ENCODE data around the gene NAP1L1.

NAP1L1 gene

DNA sequence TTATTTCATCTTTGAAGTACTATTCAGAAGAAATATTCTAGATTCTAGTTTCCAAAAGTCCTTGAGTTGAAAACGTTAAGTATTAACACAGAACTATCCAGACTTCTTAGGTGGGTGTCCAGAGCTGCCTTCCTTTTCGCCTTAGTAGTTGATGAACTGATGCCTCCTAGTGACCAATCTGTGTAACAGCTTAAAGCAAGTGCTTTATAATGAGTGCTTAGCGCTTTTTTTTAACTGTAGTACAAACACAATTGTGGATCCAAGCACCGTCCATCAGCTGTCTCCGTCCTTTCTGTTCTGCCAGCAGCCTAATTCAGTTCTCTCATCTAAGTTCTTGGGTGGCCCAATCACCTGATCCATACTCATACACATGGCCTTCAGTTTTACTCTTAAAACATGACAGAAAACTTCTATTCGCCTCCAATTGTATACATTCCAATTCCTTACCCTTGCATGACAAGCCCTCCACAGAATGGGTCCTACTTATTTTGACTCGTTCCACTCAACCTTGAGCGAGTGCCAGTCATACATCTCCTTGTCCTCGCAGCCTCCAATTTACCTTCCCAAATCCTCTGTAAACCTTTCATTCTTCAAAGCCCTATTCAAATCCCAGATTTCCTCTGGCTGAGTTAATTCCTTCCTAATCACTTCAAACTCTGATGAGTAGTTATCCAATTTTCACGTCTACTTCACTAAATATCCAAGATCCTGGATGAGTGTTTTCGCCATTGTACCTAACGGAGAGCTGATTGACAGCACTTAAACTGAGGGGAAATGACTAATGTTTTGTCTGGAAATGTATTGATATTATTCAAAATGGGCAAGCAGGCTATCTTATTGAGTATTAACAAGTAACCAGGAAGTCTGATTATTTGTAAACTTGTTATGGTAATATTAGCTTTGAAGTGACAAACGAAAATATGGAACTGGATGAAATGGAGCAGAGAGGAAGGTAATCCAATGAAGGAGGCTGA, 47.1 kb downstream of the NAP1L1 start:
- peak; percentile 86 for DNase-seq (ENCODE audit: low spot score)

DNA sequence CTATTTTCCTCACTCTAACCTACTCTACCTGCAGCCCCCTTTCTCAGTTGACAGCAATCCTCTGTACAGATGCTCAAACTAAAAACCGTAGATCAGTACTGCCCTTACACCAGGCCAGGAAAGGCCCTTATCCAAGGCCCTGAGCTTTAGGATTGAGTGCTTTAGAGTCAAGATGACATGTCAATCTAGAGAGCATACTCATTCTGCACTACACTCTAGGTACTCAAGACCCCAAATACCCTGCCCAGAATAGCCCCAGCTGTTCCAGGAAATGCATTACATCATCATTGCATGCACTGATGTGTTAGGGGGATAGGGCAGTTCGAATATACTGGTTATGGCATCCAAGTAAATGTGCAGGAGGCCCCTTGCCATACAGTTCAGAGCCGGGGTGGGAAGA, 49.4 kb downstream of the NAP1L1 start:
- no peak for DNase-seq (ENCODE audit: low spot score)

DNA sequence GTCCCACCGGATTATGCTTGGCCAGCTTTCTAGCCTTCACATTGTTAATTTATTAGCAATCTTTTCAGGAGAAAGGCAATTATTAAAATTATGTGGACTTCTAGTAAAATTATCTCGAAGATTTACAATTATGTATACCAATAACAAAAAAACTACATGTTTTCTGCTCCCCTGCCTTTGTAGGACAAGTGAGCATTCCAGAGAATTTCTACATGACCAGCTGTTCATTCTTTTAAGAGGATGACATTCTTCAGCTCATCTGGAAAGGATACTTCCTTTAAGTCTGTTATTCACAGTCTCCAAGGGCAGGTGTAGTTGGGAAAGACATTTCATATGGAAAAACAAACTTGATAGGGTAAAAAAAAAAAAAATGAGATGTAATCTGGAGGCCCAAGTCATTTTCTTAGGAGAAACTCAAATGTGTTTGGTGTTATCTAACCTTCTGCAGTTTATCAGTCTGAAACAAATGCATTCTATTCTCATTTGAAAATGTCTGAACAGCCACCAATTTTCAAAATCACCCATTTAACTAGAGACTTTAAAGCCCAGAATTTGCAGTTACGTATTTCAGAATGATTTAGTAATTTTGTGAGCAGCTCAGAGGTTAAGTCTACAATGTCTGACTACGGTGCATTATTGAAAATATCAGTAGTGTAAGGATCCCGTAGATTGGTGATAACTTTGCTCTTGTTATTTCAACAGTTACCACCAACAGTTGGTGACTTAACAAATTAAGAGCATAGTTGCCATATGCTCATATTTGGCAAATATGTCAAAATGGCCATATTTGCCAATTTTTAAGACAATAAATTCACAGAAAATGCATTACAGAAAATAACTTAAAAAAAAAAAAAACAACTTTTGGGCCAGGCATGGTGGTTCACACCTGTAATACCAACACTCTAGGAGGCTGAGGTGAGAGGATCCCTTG, 51.1 kb downstream of the NAP1L1 start:
- DNase-seq (ENCODE audit: low spot score) = no peak

DNA sequence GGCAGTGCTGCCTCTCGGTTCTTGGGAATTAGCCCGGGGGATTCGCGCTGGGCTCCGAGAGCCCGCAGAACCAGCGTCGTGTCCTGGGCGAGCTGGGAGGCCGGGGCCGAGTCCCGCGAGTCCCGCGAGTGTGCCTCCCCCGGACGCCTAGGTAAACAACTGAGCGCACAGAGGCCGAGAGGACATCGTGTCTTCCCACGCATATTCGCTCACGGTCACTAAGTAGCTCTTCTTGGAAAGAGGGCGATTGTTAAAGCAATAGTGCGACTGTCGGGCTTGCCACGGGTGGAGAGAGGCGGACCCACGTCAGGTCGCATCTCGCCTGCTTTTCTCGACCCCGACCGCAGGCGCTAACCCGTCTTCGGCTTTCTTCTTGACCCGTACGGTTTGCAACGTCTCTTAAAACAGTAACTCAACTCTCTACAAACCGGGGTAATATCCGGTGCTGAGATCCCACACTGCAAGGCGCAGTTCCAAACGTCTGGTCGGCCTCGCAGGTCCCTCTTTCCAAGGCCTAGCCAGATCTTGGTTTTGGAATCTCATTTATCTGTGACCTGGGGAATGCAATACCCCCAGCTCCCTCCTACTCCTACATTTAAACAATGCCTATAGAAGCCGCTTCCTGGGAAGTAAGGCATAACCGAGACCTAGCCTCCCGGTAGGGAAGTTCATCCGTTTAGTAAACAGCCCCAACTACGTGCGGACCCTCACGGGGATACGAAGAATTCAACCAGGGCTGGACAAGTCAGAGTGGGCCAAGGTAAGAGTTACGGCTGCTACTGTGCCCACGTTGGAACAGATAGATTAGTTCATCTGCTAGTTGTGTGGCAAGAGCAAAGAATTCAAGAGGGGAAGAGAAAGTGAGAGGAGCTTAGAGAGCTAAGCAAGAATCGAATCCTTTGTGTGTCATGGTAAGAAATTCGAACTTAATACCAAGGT, 52.2 kb downstream of the NAP1L1 start:
- peak; percentile 51 for DNase-seq (ENCODE audit: low spot score)

GRCh38 chr12:76031414-76032042, 53.0 kb downstream of the NAP1L1 start, which contains the start of gene PHLDA1:
PHLDA1 (minus strand) TSS chr12:76031776.
- peak; percentile 91 for DNase-seq (ENCODE audit: low spot score)

DNA sequence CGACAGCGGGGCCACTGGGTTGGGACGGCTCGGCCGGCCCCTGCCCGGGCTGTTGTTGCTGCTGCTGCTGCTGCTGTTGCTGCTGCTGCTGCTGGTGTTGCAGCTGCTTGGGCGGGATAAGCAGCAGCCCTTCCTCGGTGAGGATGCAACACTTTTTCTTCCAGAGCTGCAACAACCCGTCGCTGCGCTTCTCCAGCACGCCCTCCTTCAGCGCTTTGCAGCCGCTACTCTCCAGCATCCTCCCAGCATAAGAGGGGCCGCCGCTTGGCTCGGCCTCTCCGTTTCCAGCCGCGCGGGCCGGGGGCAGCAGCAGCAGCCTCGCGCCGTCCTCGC, 53.4 kb downstream of the NAP1L1 start:
- DNase-seq (ENCODE audit: low spot score) = no peak

GRCh38 chr12:76030341-76031080, 54.0 kb downstream of the NAP1L1 start:
- DNase-seq (ENCODE audit: low spot score) = no peak

GRCh38 chr12:76029982-76030340, 54.5 kb downstream of the NAP1L1 start:
- no peak for DNase-seq (ENCODE audit: low spot score)

GRCh38 chr12:76028571-76029277, 55.8 kb downstream of the NAP1L1 start:
- peak; percentile 42 for DNase-seq (ENCODE audit: low spot score)

GRCh38 chr12:76026643-76027063, 57.8 kb downstream of the NAP1L1 start:
- no peak for DNase-seq (ENCODE audit: low spot score)

DNA sequence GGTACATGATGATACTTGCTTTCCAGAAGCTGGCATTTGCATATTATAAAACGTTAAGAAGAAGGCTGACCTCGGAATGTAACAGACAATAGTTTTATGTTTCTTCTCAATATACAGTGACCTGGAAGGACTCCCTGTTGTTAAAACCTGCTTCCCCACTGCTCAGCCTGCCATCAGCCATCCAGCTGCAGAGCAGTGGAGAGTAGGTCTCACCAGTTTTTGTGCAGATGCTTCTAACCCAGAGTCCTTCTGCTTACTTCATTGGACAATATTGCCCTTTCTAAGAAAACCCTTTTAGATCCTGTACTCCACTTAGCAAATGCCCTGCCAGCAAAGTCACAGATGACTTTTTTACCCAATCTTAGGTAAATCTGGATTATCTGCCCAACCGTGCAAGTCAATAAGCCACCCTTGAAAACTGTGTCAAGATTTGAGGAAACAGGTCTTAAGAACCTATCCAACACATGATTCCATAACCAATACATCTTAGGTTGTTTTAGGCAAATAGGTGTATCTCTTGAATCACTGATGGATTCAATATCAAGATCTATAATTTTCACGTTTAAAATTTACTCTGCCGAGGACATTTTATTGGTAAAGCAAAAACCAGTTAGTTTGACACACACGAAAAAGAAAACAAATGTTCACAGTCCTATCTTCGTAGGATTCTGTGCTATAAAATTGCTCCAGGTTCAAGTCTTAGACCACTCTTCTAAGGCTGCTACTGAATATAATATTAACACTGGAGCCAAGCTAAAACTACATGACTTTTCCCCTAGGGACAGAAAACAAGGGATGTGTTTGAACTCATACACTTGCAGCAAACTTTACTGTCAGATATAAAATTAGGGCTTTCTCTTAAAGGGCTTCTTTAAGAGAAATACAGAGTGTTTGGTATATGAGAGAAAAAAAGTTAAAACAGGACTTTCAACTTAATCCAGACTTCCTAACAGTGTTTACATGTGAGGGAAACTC, 58.6 kb downstream of the NAP1L1 start:
- DNase-seq (ENCODE audit: low spot score) = no peak

- no peak for DNase-seq (ENCODE audit: low spot score)
Measured at GRCh38 chr12:76024942-76025600, 59.4 kb downstream of the NAP1L1 start.

DNA sequence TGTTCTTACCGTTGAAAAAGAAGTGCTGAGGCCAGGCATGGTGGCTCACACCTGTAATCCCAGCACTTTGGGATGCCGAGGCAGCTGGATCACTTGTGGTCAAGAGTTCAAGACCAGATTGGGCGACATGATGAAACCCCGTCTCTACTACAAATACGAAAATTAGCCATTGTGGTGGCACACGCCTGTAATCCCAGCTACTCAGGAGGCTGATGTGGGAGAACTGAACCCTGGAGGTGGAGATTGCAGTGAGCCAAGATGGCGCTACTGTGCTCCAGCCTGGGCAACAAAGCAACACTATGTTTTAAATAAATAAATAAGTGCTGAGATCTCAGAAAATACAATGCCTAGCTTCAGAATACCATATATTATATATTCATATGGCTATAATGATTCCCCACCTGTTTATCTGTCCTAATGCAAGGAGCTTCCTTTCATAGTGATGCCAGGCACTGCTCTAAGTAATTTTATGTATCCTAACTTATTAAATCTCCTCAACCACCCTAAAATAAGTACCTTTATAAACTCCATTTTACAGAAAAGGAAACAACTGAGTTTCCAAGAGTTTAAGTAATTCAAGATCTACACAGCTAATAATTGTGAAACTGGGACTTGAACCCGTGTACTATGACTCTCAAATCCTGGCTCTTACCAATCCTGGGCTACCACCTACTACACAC, 60.2 kb downstream of the NAP1L1 start:
- no peak for DNase-seq (ENCODE audit: low spot score)

- DNase-seq (ENCODE audit: low spot score) = no peak
Measured at GRCh38 chr12:76023069-76023690, 61.3 kb downstream of the NAP1L1 start.

DNA sequence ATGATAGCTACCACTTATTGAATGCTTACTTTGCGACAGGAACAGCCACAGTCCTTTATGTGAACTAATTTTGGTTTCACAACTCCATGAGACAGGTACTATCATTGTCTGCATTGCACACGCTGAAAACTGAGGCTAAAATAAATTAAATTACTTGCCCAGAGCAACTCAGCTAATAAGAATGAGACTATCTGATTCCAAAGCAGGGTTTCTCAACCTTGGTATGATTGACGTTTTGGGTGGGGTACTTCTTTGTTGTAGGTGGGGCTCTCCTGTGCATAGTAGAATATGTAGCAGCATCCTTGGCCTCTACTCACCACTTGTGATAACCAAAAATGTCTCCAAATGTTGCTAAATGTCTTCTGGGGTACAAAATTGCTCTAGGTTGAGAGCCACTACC, 62.0 kb downstream of the NAP1L1 start:
- no peak for DNase-seq (ENCODE audit: low spot score)

- DNase-seq (ENCODE audit: low spot score) = no peak
Measured at GRCh38 chr12:76020731-76021672, 63.5 kb downstream of the NAP1L1 start.

All from pons (tissue), 1 donor.